GM10266 (cell line): Measurements from ENCODE around the gene HOXD13.

Source experiments
- DNase-seq: peaks from one replicate; pipeline ENCODE4 v3.0.0; 2012; ENCODE audit errors: extremely low spot score
- CTCF ChIP-seq: IDR thresholded peaks from 2 replicates; pipeline ENCODE4 v1.5.1; 2012; ENCODE audit warnings: mild to moderate bottlenecking, low read depth; ENCODE audit not compliant: control insufficient read depth, insufficient read depth; ENCODE audit errors: missing control alignments

HOXD13 gene

DNA sequence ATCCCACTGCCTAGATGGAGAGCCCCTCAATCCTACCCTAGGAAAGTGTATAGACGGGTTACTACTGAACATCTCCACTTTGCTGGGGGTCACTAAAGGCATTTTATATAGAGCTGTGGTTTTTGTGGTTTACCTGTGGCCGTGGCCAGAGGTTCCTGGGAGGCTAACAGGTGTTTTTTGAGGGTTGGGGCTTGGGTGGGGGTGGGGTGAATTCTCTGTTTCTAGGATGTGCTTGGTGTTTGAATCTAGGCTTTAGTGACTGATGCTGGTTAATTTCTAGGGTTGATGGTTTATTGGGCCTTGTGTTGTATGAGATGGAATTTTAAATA, 44.7 kb downstream of the HOXD13 start:
- no peak for TF ChIP-seq CTCF
- no peak for DNase-seq

- no peak for DNase-seq
- TF ChIP-seq CTCF: no peak
Observed at GRCh38 chr2:176137906-176138305, 45.4 kb downstream of the HOXD13 start.

GRCh38 chr2:176138526-176138922, 46.0 kb downstream of the HOXD13 start:
- no peak for DNase-seq
- no peak for TF ChIP-seq CTCF

DNA sequence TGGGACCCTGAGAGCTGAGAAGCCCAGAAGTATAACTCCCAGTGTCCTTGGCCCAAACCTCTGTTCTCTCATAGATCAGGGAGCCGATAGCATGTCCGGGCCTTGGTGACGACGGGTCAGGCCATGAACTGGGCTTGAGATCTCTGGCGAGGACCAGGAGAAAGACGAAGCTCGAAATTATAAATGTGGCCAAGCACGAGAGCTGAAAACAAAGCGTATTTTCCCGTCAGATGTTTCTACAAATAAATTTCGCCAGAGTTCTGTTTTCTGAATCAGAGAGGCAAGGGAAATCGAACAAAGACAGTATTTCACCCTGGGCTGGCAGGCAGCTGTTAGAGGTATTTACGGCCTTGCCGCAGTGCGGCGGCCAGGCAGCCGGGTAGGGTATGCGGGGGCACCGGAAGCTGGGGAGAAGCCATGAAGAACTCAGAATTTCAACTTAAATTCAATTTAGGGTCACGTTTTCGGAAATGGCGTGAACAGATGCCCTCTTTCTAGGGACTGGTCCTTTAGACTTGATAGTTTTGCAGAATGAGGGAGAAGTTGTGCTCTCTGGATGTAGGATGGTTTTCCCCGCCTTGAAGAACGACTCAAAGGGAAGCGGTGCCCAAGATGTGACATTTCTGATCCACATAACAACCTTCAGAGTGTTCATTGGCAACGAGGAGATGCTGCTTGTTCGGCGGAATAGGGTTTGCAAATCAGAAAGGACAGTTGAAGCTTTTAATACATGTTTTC, 46.6 kb downstream of the HOXD13 start:
- no peak for DNase-seq
- no peak for TF ChIP-seq CTCF

- no peak for TF ChIP-seq CTCF
- DNase-seq: no peak
Observed at GRCh38 chr2:176139661-176140512, 47.4 kb downstream of the HOXD13 start.

GRCh38 chr2:176140513-176141317, 48.2 kb downstream of the HOXD13 start:
- peak; percentile 94 for DNase-seq
- peak; percentile 96 for TF ChIP-seq CTCF

- no peak for TF ChIP-seq CTCF
- no peak for DNase-seq
Observed at GRCh38 chr2:176142281-176142680, 49.8 kb downstream of the HOXD13 start.
